Measurements from ENCODE around the gene MZT1. TPM values are rescaled to one million over a fixed set of nuclear protein-coding genes. Genes with fewer than 3 reads are reported as not detected.

MZT1 gene
- 10 to 100 TPM in 1 of 4 donors, 1 to 10 TPM in 3; 1.2 to 22.2 (median 4.4) TPM for total RNA-seq

GRCh38 chr13:72727417-72728289 is at the start of gene MZT1, which contains the start of gene BORA:
TSS of gene MZT1 (minus strand) at chr13:72727629. CDS start at chr13:72727602, 27 bp downstream.
TSS of gene BORA (plus strand) at chr13:72727923. CDS start at chr13:72728941, 1,018 bp downstream.
- TF ChIP-seq POLR2A (IDR thresholded peaks at IDR 0.05), result peak in 1 of 2 donors; percentile 22
- TF ChIP-seq, protein P1, sequence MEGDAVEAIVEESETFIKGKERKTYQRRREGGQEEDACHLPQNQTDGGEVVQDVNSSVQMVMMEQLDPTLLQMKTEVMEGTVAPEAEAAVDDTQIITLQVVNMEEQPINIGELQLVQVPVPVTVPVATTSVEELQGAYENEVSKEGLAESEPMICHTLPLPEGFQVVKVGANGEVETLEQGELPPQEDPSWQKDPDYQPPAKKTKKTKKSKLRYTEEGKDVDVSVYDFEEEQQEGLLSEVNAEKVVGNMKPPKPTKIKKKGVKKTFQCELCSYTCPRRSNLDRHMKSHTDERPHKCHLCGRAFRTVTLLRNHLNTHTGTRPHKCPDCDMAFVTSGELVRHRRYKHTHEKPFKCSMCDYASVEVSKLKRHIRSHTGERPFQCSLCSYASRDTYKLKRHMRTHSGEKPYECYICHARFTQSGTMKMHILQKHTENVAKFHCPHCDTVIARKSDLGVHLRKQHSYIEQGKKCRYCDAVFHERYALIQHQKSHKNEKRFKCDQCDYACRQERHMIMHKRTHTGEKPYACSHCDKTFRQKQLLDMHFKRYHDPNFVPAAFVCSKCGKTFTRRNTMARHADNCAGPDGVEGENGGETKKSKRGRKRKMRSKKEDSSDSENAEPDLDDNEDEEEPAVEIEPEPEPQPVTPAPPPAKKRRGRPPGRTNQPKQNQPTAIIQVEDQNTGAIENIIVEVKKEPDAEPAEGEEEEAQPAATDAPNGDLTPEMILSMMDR (IDR thresholded peaks at IDR 0.05), result no peak
- intact Hi-C loops (cut with DNase I; ENCODE audit: low total_unique reads), result no loop called here
- Histone ChIP-seq H3K27me3 (no peaks in the 10 kb centered on the region), H3K9me3 (no peaks in the 10 kb centered on the region), H3K36me3 (no peaks in the 10 kb centered on the region), H3K27ac (peak within 1 kb of the TSS; percentile 30 to 60), H3K4me1 (no peaks in the 10 kb centered on the region), H3K4me3 (peak within 1 kb of the TSS; percentile 66 to 87)
- DNase-seq, result peak; percentile 90 to 93

DNA sequence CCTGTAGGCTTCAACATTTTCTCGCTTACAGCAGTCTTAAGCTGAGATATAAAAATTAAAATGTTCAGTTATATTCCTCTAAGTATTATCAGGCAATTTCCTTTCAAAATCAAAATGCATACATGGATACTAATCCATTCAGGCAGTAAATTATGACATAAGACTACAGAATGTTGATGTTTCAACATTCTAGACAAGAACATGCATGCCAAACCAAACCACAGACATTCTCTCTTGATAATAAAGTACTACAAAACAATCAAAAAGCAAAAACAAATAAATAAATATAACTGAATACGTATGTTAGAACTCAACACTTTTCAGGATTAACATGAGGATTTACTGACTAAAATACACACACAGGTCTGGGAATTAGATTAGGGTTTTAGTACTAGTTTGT is 46.6 kb upstream of the MZT1 start:
- Histone ChIP-seq H3K9me3 (no peaks in the 10 kb centered on the region), H3K4me1 (peaks cover 0 to 4% of the 10 kb centered on the region in 2 donors), H3K27me3 (no peaks in the 10 kb centered on the region), H3K27ac (no peak overlapping the region), H3K4me3 (no peak overlapping the region), H3K36me3 (no peaks in the 10 kb centered on the region)
- no peak for DNase-seq
- TF ChIP-seq, protein P1 (IDR thresholded peaks at IDR 0.05), result no peak
- no peak for TF ChIP-seq POLR2A (IDR thresholded peaks at IDR 0.05)
- intact Hi-C loops (cut with DNase I; ENCODE audit: low total_unique reads), result no loop called here

DNA sequence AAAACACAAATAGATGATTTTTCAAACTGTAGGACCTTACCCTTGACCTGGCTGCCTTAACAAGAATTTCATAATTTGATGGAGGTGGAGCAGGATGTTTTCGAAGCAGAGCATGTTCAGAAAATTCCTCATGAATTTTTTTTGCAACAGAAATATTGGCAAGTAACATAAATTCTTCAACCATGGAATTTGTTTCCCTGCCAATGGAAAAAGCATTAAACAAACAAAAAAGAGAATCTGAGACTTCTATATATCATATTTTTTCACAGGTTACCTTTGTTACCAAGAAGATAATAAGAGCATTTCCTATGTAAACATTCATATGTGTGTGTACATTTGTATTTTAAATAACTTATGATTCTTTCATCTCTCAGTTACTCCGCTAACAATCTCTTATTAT is 36.0 kb upstream of the MZT1 start:
- TF ChIP-seq POLR2A (IDR thresholded peaks at IDR 0.05), result no peak
- TF ChIP-seq, protein P1 (IDR thresholded peaks at IDR 0.05), result no peak
- no peak for DNase-seq
- intact Hi-C loops (cut with DNase I; ENCODE audit: low total_unique reads), result no loop called here
- Histone ChIP-seq H3K4me3 (no peak overlapping the region), H3K9me3 (no peaks in the 10 kb centered on the region), H3K27me3 (no peaks in the 10 kb centered on the region), H3K36me3 (no peaks in the 10 kb centered on the region), H3K4me1 (no peaks in the 10 kb centered on the region), H3K27ac (no peak overlapping the region)

GRCh38 chr13:72760189-72760588 is 32.8 kb upstream of the MZT1 start:
- Histone ChIP-seq H3K27me3 (no peaks in the 10 kb centered on the region), H3K9me3 (no peaks in the 10 kb centered on the region), H3K36me3 (no peaks in the 10 kb centered on the region), H3K27ac (no peak overlapping the region), H3K4me3 (no peak overlapping the region), H3K4me1 (no peaks in the 10 kb centered on the region)
- TF ChIP-seq POLR2A (IDR thresholded peaks at IDR 0.05), result no peak
- TF ChIP-seq, protein P1 (IDR thresholded peaks at IDR 0.05), result no peak
- DNase-seq, result no peak
- intact Hi-C loops (cut with DNase I; ENCODE audit: low total_unique reads), result no loop called here

- H3K36me3 ChIP-seq, result no peaks in the 10 kb centered on the region
- no peaks in the 10 kb centered on the region for H3K9me3 ChIP-seq
- H3K4me1 ChIP-seq, result no peaks in the 10 kb centered on the region
- H3K27ac ChIP-seq, result no peak overlapping the region
- DNase-seq, result no peak
- TF ChIP-seq, protein P1 (IDR thresholded peaks at IDR 0.05), result no peak
- TF ChIP-seq POLR2A (IDR thresholded peaks at IDR 0.05), result no peak
- intact Hi-C loops (cut with DNase I; ENCODE audit: low total_unique reads), result no loop called here
- H3K27me3 ChIP-seq, result no peaks in the 10 kb centered on the region
- no peak overlapping the region for H3K4me3 ChIP-seq
Observed at GRCh38 chr13:72757792-72758535, 30.5 kb upstream of the MZT1 start.

Measured in uterus (tissue), 4 donors.